Measurements from ENCODE around the gene MINDY2. TPM values are rescaled to one million over a fixed set of nuclear protein-coding genes. Genes with fewer than 3 reads are reported as not detected.

MINDY2 gene
- polyA plus RNA-seq, 3 donors = 3.4 to 10.9 (median 3.4) TPM

- H3K36me3 Mint-ChIP-seq = no peaks in the 10 kb centered on the region
- Histone ChIP-seq H3K4me3 (replicated peaks in 1 of 3; ENCODE audit: low read depth in 2 of 3, low read length in 3 of 3) (no peak overlapping the region), H3K27me3 (ENCODE audit: control insufficient read depth in 2 of 2, insufficient read depth in 2 of 2, low read length in 2 of 2) (no peaks in the 10 kb centered on the region), H3K79me2 (ENCODE audit: insufficient read depth, low read length) (no peaks in the 10 kb centered on the region), H2AFZ (ENCODE audit: insufficient read depth, low read depth, low read length, poor library complexity, severe bottlenecking) (no peak overlapping the region), H3K36me3 (replicated peaks in 1 of 2; ENCODE audit: control insufficient read depth in 1 of 2, insufficient read depth in 2 of 2, low read length in 2 of 2) (no peaks in the 10 kb centered on the region), H3K27ac (ENCODE audit: low read depth in 1 of 2, low read length in 2 of 2) (no peak overlapping the region), H3K9me3 (replicated peaks in 1 of 2; ENCODE audit: control insufficient read depth in 1 of 2, insufficient read depth in 1 of 2, low read length in 2 of 2) (no peaks in the 10 kb centered on the region), H3K9ac (ENCODE audit: insufficient read depth, low read length, poor library complexity, severe bottlenecking) (no peak overlapping the region), H3K4me2 (replicated peaks; ENCODE audit: extremely low read depth, low read length, poor library complexity, severe bottlenecking) (no peak overlapping the region), H3K4me1 (ENCODE audit: control insufficient read depth in 1 of 2, insufficient read depth in 2 of 2, low read length in 2 of 2) (peaks cover 3% of the 10 kb centered on the region in 2 donors), H4K20me1 (ENCODE audit: insufficient read depth, low read length) (no peaks in the 10 kb centered on the region)
- intact Hi-C loops (cut with micrococcal nuclease) = loop anchor here in 1 of 2 donors (10.0 kb wide), 1 partner anchor 179 kb away; the partner anchor contains the start of gene SLTM
- TF ChIP-seq CTCF (IDR thresholded peaks at IDR 0.05) = no peak
- no peak for DNase-seq
- no CpG with 5 or more reads among the region's 3 CpGs for WGBS (ENCODE audit: insufficient coverage)
- no peaks in the 10 kb centered on the region for H3K9me3 Mint-ChIP-seq
- H3K27ac Mint-ChIP-seq = no peak overlapping the region
- H3K4me3 Mint-ChIP-seq = no peak overlapping the region
- peaks cover 7% of the 10 kb centered on the region for H3K4me1 Mint-ChIP-seq
- peaks cover 0 to 5% (median 2%) of the 10 kb centered on the region in 3 donors for H3K27me3 Mint-ChIP-seq (ENCODE audit: low read depth in 3 of 3)
Measured at GRCh38 chr15:58755350-58755749, 15.8 kb upstream of the MINDY2 start.

DNA sequence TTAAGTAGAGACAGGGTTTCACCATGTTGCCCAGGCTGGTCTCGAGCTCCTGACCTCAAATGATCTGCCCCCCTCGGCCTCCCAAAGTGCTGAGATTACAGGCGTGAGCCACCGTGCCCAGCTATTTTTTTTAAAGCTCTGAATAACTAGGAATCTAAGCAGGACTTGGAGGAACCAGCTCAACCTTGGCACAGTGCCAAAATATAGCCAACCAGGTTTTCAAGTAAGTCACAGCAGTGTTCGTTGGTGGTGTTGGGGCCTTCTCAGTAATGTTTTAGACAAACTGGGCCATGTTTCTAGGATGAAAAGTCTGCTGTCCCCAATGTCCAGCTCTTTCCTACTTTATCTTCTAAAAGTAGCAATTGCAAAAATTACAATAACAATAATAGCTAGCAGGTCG lies 15.1 kb upstream of the MINDY2 start:
- no peaks in the 10 kb centered on the region for H3K36me3 ChIP-seq (replicated peaks in 1 of 2; ENCODE audit: control insufficient read depth in 1 of 2, insufficient read depth in 2 of 2, low read length in 2 of 2)
- intact Hi-C loops (cut with micrococcal nuclease) = loop anchor here in 1 of 2 donors (10.0 kb wide), 1 partner anchor 179 kb away; the partner anchor contains the start of gene SLTM
- no peak overlapping the region for H3K9ac ChIP-seq (ENCODE audit: insufficient read depth, low read length, poor library complexity, severe bottlenecking)
- H3K27ac ChIP-seq (ENCODE audit: low read depth in 1 of 2, low read length in 2 of 2) = no peak overlapping the region
- Mint-ChIP-seq H3K36me3 (no peaks in the 10 kb centered on the region), H3K27ac (peak overlapping the region in 3 of 7 donors; percentile 15 to 61 (median 28)), H3K27me3 (ENCODE audit: low read depth in 3 of 3) (peaks cover 0 to 5% (median 2%) of the 10 kb centered on the region in 3 donors), H3K9me3 (no peaks in the 10 kb centered on the region), H3K4me1 (peaks cover 8% of the 10 kb centered on the region), H3K4me3 (no peak overlapping the region)
- H3K4me3 ChIP-seq (replicated peaks in 1 of 3; ENCODE audit: low read depth in 2 of 3, low read length in 3 of 3) = no peak overlapping the region
- no peaks in the 10 kb centered on the region for H3K79me2 ChIP-seq (ENCODE audit: insufficient read depth, low read length)
- DNase-seq = no peak
- no peak overlapping the region for H3K4me2 ChIP-seq (replicated peaks; ENCODE audit: extremely low read depth, low read length, poor library complexity, severe bottlenecking)
- H3K27me3 ChIP-seq (ENCODE audit: control insufficient read depth in 2 of 2, insufficient read depth in 2 of 2, low read length in 2 of 2) = no peaks in the 10 kb centered on the region
- no peak overlapping the region for H2AFZ ChIP-seq (ENCODE audit: insufficient read depth, low read depth, low read length, poor library complexity, severe bottlenecking)
- H3K9me3 ChIP-seq (replicated peaks in 1 of 2; ENCODE audit: control insufficient read depth in 1 of 2, insufficient read depth in 1 of 2, low read length in 2 of 2) = no peaks in the 10 kb centered on the region
- no peaks in the 10 kb centered on the region for H4K20me1 ChIP-seq (ENCODE audit: insufficient read depth, low read length)
- no peak for TF ChIP-seq CTCF (IDR thresholded peaks at IDR 0.05)
- WGBS (ENCODE audit: insufficient coverage) = 94% methylated on average over 4 of the region's 6 CpGs
- no peaks in the 10 kb centered on the region for H3K4me1 ChIP-seq (ENCODE audit: control insufficient read depth in 1 of 2, insufficient read depth in 2 of 2, low read length in 2 of 2)

All from CD14-positive monocyte (primary cell).